MM.1S (cell line): ENCODE results near the gene CCDC127.

Experiments
- DNase-seq: peaks from one replicate; pipeline ENCODE4 v3.0.0-alpha.2; 2015
- H2AFZ ChIP-seq: fragments of 300-600 bp; sonication (generic); 2 replicates; pipeline ENCODE4 v1.6.0; 2016; ENCODE audit warnings: antibody characterized with exemption, low read length
- H3F3A ChIP-seq: fragments of 300-600 bp; sonication (generic); 2 replicates; pipeline ENCODE4 v1.6.1; 2016; ENCODE audit warnings: mild to moderate bottlenecking, antibody characterized with exemption, low read length, moderate library complexity, mixed read lengths; ENCODE audit not compliant: insufficient read depth
- H3K27ac ChIP-seq: fragments of 300-600 bp; sonication (generic); 2 replicates; pipeline ENCODE4 v1.5.1; 2016; ENCODE audit warnings: mild to moderate bottlenecking, low read length
- H3K27me3 ChIP-seq: fragments of 300-600 bp; sonication (generic); replicated peaks from 2 replicates; pipeline ENCODE4 v1.6.0; 2016; ENCODE audit warnings: low read length; ENCODE audit not compliant: insufficient read depth
- H3K36me3 ChIP-seq: fragments of 300-600 bp; sonication (generic); replicated peaks from 2 replicates; pipeline ENCODE4 v1.6.1; 2016; ENCODE audit warnings: mild to moderate bottlenecking, low read length, mixed read lengths; ENCODE audit not compliant: insufficient read depth
- H3K4me1 ChIP-seq: fragments of 300-600 bp; sonication (generic); 2 replicates; pipeline ENCODE4 v1.6.1; 2016; ENCODE audit warnings: low read length, mixed read lengths
- H3K4me2 ChIP-seq: fragments of 300-600 bp; sonication (generic); 2 replicates; pipeline ENCODE4 v1.6.0; 2016; ENCODE audit warnings: low read depth, low read length
- H3K4me3 ChIP-seq: fragments of 300-600 bp; sonication (generic); 2 replicates; pipeline ENCODE4 v1.5.1; 2016; ENCODE audit warnings: low read length, mixed read lengths
- H3K79me2 ChIP-seq: fragments of 300-600 bp; sonication (generic); 2 replicates; pipeline ENCODE4 v1.6.1; 2016; ENCODE audit warnings: mixed run types, low read length, mixed read lengths
- H3K9ac ChIP-seq: fragments of 300-600 bp; sonication (generic); 2 replicates; pipeline ENCODE4 v1.6.1; 2016; ENCODE audit warnings: low read length, mixed read lengths
- H3K9me2 ChIP-seq: fragments of 300-600 bp; sonication (generic); replicated peaks from 2 replicates; pipeline ENCODE4 v1.6.1; 2016; ENCODE audit warnings: mild to moderate bottlenecking, low read length, mixed read lengths; ENCODE audit not compliant: insufficient read depth
- H3K9me3 ChIP-seq: fragments of 300-600 bp; sonication (generic); replicated peaks from 2 replicates; pipeline ENCODE4 v1.6.1; 2016; ENCODE audit warnings: mild to moderate bottlenecking, low read length, mixed read lengths; ENCODE audit not compliant: insufficient read depth
- H4K20me1 ChIP-seq: fragments of 300-600 bp; sonication (generic); 2 replicates; pipeline ENCODE4 v1.6.1; 2016; ENCODE audit warnings: mild to moderate bottlenecking, low read length, moderate library complexity, mixed read lengths; ENCODE audit not compliant: insufficient read depth
- EZH2 ChIP-seq: fragments of 300-600 bp; sonication (generic); optimal IDR thresholded peaks from 2 replicates; pipeline ENCODE3; 2017; ENCODE audit warnings: low read depth, mild to moderate bottlenecking, antibody characterized with exemption, low read length, mixed read lengths
- EZH2phosphoT487 ChIP-seq: fragments of 300-600 bp; sonication (generic); IDR thresholded peaks from 2 replicates; pipeline ENCODE4 v1.6.1; 2018; ENCODE audit warnings: antibody characterized with exemption, low read length
- TF ChIP-seq, protein P1 (sequence below): fragments of 300-600 bp; sonication (generic); IDR thresholded peaks from 2 replicates; pipeline ENCODE4 v1.5.1; 2016; ENCODE audit warnings: antibody characterized with exemption, low read length, mixed read lengths

The CCDC127 gene

DNA sequence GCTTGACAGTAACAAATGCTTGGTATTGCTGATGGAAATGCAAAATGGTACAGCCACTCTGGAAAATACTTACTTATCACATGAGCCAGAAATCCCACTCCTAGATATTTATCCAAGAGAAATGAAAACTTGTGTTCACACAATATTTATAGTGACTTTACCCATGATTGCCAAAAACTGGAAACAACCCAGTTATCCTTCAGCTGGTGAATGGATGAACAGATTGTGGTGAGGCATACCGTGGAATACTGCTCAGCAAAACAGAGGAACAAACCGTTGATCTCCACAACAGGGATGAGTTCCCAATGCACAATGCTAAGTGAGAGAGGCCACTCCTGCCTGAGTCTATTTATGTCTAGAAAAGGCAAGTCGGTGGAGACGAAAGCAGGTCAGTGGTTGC lies 67.2 kb downstream of the CCDC127 start:
- Histone ChIP-seq H3K36me3 (no peaks in the 10 kb centered on the region), H3K4me3 (no peak overlapping the region)
- TF ChIP-seq EZH2phosphoT487 (no peak), EZH2 (no peak)
- TF ChIP-seq, protein P1, sequence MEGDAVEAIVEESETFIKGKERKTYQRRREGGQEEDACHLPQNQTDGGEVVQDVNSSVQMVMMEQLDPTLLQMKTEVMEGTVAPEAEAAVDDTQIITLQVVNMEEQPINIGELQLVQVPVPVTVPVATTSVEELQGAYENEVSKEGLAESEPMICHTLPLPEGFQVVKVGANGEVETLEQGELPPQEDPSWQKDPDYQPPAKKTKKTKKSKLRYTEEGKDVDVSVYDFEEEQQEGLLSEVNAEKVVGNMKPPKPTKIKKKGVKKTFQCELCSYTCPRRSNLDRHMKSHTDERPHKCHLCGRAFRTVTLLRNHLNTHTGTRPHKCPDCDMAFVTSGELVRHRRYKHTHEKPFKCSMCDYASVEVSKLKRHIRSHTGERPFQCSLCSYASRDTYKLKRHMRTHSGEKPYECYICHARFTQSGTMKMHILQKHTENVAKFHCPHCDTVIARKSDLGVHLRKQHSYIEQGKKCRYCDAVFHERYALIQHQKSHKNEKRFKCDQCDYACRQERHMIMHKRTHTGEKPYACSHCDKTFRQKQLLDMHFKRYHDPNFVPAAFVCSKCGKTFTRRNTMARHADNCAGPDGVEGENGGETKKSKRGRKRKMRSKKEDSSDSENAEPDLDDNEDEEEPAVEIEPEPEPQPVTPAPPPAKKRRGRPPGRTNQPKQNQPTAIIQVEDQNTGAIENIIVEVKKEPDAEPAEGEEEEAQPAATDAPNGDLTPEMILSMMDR: no peak

DNA sequence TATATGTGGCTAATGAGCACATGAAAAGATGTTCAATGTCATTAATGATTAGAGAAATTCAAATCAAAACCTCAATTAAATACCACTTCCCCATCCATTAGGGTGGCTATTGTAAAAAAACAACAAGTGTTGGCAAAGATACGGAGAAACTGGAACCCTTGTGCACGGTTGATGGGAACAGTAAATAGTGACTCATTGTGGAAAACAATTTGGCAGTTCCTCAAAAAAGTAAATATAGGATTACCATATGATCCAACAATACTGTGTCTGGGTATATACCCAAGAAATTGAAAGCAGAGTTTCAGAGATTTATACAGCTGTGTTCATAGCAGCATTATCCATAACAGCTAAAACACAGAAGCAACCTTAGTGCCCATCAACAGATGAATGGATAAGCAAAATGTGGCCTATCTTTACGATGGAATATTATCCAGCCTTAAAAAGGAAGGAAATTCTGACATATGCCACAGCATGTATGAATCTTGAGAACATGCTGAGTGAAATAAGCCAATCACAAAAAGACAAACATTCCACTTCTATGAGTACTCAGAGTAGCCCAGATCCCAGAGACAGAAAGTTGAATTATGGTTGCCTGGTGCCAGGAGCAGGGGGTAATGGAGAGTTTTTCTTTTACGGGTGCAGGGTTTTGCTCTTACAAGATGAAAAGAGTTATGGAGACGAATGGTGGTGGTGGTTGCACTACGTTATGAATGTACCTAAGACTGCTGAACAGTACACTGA lies 68.0 kb downstream of the CCDC127 start:
- Histone ChIP-seq H3F3A (no peaks in the 10 kb centered on the region), H3K9ac (no peak overlapping the region), H3K36me3 (no peaks in the 10 kb centered on the region), H2AFZ (no peak overlapping the region), H3K4me2 (no peak overlapping the region), H3K27me3 (no peaks in the 10 kb centered on the region), H3K79me2 (no peaks in the 10 kb centered on the region), H3K9me2 (no peaks in the 10 kb centered on the region), H3K4me3 (no peak overlapping the region), H3K9me3 (no peaks in the 10 kb centered on the region), H3K27ac (no peak overlapping the region), H3K4me1 (no peaks in the 10 kb centered on the region), H4K20me1 (no peaks in the 10 kb centered on the region)
- TF ChIP-seq, protein P1: no peak
- TF ChIP-seq EZH2phosphoT487 (no peak), EZH2 (no peak)
- no peak for DNase-seq

More for the DNA sequence above, 67.2 kb downstream of the CCDC127 start:
- H3K27me3 ChIP-seq: no peaks in the 10 kb centered on the region
- H3K4me2 ChIP-seq: no peak overlapping the region
- no peak for DNase-seq
- no peaks in the 10 kb centered on the region for H3K4me1 ChIP-seq
- H3K9me3 ChIP-seq: no peaks in the 10 kb centered on the region
- no peaks in the 10 kb centered on the region for H4K20me1 ChIP-seq
- H3F3A ChIP-seq: no peaks in the 10 kb centered on the region
- H2AFZ ChIP-seq: no peak overlapping the region
- no peaks in the 10 kb centered on the region for H3K79me2 ChIP-seq
- no peak overlapping the region for H3K9ac ChIP-seq
- no peak overlapping the region for H3K27ac ChIP-seq
- no peaks in the 10 kb centered on the region for H3K9me2 ChIP-seq

DNA sequence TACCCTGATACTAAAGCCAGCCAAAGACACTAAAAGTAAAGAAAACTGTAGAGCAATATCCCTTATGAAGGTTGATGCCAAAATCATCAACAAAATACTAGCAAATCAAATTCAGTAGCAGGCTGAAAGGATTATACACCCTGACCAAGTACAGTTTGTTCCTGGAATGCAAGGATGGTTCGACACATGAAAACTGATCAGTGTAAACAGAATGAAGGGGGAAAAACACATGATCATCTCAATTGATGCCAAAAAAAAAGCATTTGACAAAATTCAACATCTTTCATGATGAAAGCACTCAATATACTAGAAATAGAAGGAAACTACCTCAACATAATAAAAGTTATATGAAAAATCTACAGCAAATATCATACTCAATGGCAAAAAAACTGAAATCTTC lies 70.2 kb downstream of the CCDC127 start:
- Histone ChIP-seq H3K4me2 (no peak overlapping the region), H3K36me3 (no peaks in the 10 kb centered on the region), H3F3A (no peaks in the 10 kb centered on the region), H3K4me3 (no peak overlapping the region), H3K4me1 (no peaks in the 10 kb centered on the region), H2AFZ (no peak overlapping the region), H4K20me1 (no peaks in the 10 kb centered on the region), H3K9me3 (no peaks in the 10 kb centered on the region), H3K27me3 (no peaks in the 10 kb centered on the region; the same call in 1 of the 2 replicates), H3K9ac (no peak overlapping the region), H3K79me2 (no peaks in the 10 kb centered on the region), H3K27ac (no peak overlapping the region), H3K9me2 (no peaks in the 10 kb centered on the region)
- DNase-seq: no peak
- TF ChIP-seq EZH2phosphoT487 (no peak), EZH2 (no peak)
- TF ChIP-seq, protein P1: no peak
